ENCODE measurements around the gene SLF2. TPM values are rescaled to one million over a fixed set of nuclear protein-coding genes. Genes with fewer than 3 reads are reported as not detected.

SLF2 gene
- total RNA-seq, 1 donor from 2014 or later = 40.0 TPM

DNA sequence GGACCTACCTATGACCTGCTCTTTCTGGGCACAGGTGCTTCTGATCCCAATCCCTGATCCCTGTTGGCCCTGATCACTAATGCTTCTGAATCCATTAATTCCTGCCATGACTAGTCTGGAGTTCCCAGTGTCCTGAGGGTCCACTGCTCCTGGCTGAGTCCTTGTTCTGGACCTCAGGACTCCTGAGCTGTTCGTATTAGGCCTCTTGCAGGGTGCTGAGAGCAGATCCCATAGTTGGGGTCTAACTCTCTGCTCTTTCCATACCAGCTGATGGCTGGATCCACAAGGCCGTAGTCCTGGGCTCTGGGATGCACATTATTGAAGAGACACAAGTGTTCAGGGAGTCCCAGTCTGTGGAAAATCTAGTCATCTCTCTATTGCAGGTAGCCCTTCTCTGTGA is 67.5 kb downstream of the SLF2 start:
- no peak for DNase-seq (ENCODE audit: low spot score)

DNA sequence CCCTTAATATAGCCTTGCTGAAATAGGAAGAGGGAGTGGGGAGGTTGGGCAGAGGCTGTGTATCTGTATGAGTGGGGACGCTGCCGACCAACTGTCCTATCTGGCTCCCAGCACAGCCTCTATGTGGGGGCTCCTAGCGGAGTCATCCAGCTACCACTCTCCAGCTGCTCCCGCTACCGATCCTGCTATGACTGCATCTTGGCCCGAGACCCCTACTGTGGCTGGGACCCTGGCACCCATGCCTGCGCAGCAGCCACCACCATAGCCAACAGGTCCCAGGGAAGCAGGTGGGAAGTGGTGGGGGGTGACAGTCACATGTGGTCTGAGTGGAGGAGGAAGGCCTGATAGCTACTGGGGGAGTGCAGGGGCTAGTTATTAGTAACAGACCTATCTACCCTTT is 67.9 kb downstream of the SLF2 start:
- DNase-seq (ENCODE audit: low spot score) = no peak

DNA sequence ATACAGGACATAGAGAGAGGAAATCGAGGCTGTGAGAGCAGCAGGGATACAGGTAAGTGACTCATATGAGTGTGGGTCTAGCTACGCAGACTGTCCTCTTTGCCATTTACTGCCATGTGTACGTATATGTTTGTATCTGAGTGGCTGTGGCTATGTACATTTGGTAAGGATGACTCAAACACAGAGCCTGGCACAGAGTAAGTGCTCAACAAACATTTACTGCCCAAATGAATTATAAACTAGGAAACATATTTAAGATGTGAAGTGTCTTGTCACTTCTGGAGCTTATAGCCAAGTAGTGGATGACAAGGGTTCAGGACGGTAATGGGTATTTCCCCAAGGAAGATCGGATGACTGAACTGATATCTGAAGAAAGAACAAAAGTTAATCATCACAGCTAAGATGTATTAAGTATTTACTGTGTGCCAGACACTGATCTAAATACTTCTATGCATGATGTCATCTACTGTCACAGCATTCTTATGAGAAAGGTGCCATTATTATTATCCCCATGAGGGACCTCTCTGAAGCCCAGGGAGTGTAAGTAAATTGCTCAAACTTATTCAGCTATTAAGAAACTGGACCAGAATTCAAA is 68.5 kb downstream of the SLF2 start:
- no peak for DNase-seq (ENCODE audit: low spot score)

GRCh38 chr10:100982916-100983830 is 70.4 kb downstream of the SLF2 start:
- DNase-seq (ENCODE audit: low spot score) = no peak

GRCh38 chr10:100983868-100984671 is 71.3 kb downstream of the SLF2 start:
- peak; percentile 23 for DNase-seq (ENCODE audit: low spot score)

- DNase-seq (ENCODE audit: low spot score) = no peak
Observed at GRCh38 chr10:100984672-100985177, 72.0 kb downstream of the SLF2 start.

GRCh38 chr10:100985336-100985735 is 72.6 kb downstream of the SLF2 start:
- DNase-seq (ENCODE audit: low spot score) = no peak

DNA sequence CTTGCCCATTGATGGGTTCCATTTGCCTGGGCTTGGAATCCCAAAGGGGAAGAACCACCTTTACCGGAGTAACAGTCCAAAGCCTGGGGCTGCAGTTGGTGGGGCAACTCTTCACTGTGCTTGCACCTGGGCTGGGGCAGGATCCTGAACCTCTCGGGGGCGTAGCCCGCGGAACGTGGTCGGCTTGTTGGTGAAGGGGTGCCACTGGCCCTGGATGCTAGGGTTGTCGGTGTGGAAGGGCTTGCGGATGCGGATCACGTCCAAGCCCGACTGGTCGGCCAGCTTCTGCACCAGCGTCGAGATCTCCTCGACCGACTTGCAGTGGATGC is 73.8 kb downstream of the SLF2 start:
- DNase-seq (ENCODE audit: low spot score) = no peak

DNA sequence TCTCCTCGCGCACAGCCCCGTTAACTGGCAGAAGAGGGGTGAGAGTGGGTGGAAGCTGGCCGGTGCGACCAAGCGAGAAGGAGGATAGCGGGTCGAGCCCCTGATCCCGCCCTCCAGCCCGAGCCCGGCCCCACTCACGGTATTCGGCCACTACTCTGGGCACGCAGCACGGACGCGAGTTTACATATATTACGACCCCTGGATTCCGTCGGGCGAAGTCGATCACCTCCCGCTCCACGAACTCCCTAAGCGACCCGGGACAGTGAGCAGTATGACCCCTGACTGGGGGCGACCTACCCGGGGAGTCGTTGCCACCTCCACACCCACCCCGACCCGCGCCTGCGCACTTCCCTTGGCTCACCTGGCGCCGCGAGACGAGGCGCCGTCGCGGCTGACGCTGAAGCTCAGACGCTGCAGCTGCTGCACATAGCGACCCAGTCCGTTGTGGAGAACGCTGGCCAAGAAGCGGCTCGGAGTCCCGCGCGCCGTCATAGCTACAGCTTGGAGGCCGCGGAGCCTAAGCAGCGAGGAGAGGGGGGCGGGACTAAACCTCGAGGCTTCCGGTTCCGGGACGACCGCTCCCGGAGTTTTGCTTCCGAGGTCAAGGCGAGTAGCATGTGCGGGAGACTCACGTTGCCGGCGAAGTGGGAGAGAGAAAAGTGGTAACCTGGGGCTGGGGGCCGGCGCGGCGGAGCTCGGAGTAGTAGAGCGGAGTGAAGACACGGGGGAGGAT is 74.4 kb downstream of the SLF2 start, which contains the start of the genes MRPL43 and TWNK:
Gene MRPL43 (minus strand): TSS at position 546 of the 733 bp plus-strand sequence. CDS start 54 bp downstream, at position 492.
Gene TWNK (plus strand): TSS at position 592 of the 733 bp plus-strand sequence. CDS start 668 bp downstream, outside the sequence.
- peak; percentile 87 for DNase-seq (ENCODE audit: low spot score)

DNA sequence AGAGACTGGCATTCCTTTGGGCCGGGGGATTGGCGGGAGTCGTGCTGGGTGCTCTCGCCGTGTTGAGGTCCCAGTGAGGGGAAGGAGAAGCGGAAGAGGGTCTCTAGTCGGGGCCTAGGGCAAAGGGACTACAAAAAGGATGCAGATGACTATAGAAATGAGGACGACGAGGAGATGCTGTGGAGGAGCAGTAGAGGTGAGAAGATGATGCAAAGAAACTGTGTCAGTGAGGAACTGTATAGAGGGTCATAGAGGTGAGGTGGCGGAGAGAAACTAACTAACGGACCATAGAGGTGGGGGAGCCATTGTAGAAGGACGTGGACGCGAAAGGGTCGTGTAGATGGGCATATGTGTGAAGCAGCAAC is 74.9 kb downstream of the SLF2 start:
- no peak for DNase-seq (ENCODE audit: low spot score)

GRCh38 chr10:100988166-100988565 is 75.4 kb downstream of the SLF2 start:
- no peak for DNase-seq (ENCODE audit: low spot score)

GRCh38 chr10:100989088-100989487 is 76.3 kb downstream of the SLF2 start:
- DNase-seq (ENCODE audit: low spot score) = no peak

DNA sequence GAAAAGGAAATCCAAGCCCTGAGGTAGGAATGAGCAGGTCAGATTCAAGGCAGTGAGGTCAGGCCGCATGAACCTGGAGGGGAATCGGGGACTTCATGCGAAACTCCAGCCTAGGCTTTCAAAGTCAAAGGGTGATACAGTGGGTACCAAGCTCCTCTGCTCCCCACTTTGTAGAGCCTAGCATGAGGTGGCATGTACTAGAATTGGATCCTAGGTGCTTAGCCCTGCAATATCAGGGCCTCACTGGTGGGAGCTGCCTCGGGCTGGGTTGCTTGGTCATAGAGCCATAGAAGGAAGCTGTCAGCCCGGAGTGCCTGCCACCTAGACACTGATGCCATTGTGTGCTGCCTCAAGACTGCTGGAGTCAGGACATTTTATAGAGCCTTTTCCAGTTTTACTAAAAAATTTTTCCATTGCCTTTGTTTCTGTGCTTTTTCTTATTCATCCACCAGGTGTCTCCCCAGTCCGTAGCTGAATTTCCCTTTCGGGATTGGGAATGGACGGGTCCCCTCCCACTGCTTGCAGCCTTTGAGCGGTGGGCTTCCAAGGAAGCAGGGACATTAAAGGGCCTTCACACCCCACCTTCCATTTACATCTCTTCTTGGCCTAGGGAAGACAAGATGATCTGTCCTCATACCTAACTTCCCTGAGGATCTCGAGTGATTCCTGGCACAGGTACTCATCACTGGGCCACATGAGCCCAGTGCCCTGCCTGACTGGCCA is 81.4 kb downstream of the SLF2 start:
- DNase-seq (ENCODE audit: low spot score) = no peak

DNA sequence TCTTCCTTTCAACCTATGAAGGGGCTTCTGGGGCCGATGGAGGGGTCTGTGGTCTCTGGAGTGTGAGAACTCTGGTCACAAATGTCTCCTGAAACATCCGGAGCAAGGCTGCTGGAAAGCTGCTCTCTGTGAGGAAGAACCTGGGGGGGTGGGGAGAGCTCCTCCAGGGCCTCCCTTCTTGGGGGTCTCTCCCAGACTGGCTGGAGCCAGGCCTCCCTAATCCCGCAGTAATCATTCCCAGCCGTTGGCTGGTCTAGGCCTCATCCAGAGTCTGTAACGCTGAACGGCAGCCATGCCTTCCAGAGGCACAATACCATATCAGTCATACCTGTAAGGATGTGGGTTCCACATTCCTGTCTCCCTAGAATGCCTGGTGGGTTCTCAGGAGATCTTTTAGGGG is 82.4 kb downstream of the SLF2 start:
- no peak for DNase-seq (ENCODE audit: low spot score)

DNA sequence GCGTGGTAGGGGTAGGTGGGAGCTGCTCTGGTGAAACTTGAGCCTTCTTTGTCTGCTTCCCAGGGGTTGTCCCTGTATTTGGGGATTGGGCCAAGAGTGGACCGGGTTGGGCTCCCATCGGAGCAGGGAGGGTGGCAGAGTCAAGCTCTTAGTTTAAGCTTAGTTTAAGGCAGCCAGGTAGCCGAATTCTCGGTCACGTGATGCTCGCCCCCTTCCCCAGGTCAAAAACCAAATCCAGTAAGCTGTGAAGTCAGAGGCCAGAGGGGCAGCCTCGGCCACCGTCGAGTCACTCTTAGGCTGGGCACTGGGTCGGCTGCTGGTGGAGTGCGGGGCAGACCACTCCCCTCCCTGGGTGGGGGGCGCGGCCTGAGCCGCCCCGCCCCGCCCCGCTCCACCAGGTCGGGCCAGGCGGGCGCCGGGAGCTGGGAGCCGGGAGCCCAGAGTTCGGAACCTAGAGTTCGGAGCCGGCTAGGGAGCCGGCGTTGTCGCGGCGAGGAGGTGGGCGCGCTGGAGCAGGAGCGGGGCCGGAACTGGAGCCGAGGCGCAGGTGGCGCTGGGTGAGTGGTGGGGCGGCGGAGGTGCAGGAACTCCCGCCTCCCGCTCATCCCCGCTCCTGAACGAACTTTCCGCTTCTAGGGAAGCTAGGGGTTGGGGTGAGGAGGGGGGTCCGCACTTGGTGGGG is 84.1 kb downstream of the SLF2 start:
- DNase-seq (ENCODE audit: low spot score) = no peak

DNA sequence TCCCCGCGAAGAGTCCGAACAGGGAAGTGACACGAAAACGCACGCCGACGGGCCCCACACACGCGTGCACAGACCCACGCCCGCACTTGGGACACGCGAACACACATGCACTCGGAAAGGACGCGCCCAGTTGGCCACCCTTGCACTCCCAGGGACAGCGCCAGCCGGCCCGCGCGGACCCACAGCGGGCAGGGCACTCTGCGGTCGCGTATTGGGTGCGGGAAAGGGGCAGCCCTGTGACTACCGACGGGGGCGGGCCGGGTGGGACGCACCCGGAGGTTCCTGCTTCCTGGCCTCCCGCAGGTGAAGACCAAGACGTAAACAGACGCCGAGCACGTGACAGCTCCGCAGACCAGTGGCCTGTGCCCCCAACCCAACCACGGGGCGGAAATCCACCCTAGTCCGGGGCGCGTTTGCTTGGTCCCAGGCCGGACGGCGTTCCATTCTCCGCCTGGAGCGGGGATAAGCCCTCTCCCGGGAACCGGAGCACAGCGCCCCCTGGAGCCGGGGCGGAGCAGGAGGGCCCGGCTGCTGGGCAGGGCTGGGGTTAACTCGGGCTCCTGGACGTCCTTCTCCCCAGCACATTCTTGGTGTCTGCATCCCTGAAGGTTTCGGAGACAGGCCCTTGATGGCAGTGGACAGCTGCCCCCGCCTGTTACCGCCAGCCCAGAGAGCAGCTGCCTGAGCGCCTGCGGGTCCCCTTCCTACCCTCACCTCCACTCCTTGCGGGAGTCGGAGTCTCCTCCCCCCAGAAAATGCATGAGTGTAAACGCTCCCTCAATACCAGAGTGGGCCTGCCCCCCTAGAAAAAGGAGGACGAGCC is 84.8 kb downstream of the SLF2 start:
- peak; percentile 84 for DNase-seq (ENCODE audit: low spot score)

DNA sequence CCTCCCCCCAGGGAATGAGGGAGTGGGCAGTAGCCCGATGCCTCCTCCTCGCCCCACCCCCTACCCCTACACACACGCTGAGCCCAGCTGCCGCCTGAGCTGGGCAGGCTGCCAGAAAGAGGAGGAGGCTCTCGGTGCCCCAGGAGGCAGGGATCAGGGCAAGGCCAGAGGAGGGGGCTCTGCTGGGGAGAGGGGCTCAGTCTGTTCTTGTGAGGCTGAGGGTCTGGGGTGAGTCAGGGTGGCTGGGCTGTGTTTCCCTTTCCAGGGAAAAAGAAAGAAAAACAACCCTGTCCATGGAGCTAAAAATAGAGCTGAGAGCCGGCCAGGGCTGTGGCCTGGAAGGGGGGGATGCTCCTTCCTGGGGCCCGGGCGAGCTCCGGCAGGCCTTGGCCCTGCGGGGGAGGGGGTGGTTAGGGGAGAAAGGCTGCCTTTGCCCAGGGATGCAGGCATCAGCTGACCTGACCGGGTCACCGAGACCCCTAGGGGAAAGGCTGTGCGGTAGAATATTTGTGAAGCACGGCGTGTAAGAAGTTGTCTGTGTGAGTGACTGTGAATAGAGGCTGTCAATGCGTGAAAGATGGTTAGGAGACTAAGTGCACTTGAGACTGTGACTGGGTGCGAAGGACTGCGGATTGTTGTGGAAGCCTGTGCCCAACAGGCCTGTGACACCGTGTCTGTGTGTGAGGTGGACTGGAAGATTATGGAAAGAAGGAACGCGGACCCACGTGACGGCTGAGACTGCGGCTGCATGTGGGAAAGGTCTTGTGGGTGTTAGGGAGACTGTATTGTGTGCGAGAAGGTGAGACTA is 85.6 kb downstream of the SLF2 start:
- peak; percentile 91 for DNase-seq (ENCODE audit: low spot score)

DNA sequence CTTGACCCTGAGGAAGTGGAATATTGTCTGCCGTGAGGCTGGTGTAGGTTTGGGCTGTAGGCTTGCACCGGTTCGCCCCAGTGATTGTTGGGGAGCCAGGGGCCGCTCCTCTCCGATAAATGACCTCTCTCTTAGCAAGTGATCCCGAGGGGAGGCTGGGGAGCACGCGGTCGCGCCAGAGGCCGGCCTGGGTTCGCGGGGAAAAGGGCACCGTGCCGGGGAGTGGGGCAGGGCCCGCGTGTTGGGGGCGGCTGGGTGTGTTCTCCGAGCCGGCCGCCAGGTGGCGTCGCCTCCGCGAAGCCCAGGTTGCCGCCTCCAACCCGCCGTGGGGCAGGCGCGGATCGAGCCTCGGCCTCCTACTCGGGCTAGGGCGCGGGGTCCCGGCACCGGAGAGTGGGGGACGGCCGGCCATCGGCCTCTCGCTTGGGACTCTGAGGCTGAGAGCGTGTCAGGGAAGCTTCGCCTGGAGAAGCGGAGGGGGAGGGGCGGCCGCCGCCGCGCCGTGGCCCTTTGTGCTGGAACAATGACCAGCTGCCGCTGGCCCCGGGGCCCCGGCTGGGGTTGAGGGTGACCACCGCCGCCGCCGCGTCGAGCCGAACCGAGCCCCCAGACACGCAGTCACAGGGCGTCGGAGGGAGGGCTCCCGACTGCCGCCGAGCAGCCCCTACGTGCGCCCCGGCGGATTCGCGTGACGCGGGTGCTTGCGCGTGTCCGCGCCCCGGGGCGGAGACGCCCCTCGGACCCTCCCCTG is 86.4 kb downstream of the SLF2 start:
- DNase-seq (ENCODE audit: low spot score) = peak; percentile 85

Measured in ureter (tissue), 1 donor.